ENCODE data around the gene ZNF564.
"Not testable (repeated sequence)": the region's sequence is repeated elsewhere in the genome, so short reads cannot be mapped to it uniquely, and the experiment has no call there.

Gene ZNF564

DNA sequence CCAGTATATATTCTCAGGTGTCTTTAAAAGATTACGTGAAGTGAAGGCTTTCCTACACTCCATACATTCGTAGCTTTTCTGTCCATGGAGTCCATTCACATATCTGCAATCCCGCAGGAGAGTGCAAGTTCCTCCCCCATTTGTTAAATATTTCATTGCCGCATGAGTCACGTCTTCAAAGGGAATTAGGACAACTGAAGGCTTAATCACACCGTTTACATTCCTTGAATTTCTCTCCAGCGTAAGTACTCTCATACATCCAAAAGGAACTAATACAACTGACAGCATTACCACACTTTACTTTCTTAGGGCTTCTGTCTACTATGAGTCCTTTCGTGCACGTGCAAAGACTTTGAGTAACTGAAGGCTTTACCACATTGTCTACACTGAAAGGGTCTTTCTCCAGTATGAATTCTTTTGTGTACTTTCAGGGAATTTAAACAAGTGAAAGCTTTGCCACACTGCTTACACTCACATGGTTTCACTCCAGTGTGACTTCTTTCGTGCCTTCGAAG lies 29.0 kb upstream of the ZNF564 start:
- H3K36me3 ChIP-seq (ENCODE audit: control insufficient read depth, insufficient read depth, low read length): peaks cover 14% of the 10 kb centered on the region
- TF ChIP-seq, protein P1, sequence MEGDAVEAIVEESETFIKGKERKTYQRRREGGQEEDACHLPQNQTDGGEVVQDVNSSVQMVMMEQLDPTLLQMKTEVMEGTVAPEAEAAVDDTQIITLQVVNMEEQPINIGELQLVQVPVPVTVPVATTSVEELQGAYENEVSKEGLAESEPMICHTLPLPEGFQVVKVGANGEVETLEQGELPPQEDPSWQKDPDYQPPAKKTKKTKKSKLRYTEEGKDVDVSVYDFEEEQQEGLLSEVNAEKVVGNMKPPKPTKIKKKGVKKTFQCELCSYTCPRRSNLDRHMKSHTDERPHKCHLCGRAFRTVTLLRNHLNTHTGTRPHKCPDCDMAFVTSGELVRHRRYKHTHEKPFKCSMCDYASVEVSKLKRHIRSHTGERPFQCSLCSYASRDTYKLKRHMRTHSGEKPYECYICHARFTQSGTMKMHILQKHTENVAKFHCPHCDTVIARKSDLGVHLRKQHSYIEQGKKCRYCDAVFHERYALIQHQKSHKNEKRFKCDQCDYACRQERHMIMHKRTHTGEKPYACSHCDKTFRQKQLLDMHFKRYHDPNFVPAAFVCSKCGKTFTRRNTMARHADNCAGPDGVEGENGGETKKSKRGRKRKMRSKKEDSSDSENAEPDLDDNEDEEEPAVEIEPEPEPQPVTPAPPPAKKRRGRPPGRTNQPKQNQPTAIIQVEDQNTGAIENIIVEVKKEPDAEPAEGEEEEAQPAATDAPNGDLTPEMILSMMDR (IDR thresholded peaks at IDR 0.05; ENCODE audit: insufficient read depth, low read length, poor library complexity, severe bottlenecking): no peak
- no peak for DNase-seq (ENCODE audit: extremely low read depth, insufficient read length)

DNA sequence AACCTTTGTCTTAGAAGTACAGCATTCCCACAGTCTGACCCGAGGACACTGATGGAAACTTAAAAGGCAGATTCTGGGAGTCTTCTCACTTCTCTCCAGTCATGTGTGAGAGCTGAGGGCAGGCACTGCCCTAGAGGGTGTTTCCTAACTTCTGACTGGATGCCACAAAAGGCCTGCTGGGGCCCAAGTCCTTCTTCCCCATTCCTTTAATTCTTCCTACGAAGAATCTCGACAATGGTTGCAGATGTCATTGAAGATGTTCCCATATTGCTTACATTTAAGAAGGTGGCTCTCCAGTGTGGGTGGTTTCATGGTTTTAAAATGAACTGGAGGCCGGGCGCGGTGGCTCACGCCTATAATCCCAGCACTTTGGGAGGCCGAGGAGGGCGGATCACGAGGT lies 27.4 kb upstream of the ZNF564 start:
- TF ChIP-seq, protein P1 (IDR thresholded peaks at IDR 0.05; ENCODE audit: insufficient read depth, low read length, poor library complexity, severe bottlenecking): no peak
- H3K36me3 ChIP-seq (ENCODE audit: control insufficient read depth, insufficient read depth, low read length): peaks cover 11% of the 10 kb centered on the region
- no peak overlapping the region for H3K4me3 ChIP-seq (replicated peaks; ENCODE audit: low read depth, low read length)
- no peak for DNase-seq (ENCODE audit: extremely low read depth, insufficient read length)
- H3K27me3 ChIP-seq (replicated peaks; ENCODE audit: control insufficient read depth, insufficient read depth, low read length): no peaks in the 10 kb centered on the region

More for the DNA sequence above, 29.0 kb upstream of the ZNF564 start:
- Histone ChIP-seq H3K4me3 (replicated peaks; ENCODE audit: low read depth, low read length) (no peak overlapping the region), H3K27me3 (replicated peaks; ENCODE audit: control insufficient read depth, insufficient read depth, low read length) (no peaks in the 10 kb centered on the region)

DNA sequence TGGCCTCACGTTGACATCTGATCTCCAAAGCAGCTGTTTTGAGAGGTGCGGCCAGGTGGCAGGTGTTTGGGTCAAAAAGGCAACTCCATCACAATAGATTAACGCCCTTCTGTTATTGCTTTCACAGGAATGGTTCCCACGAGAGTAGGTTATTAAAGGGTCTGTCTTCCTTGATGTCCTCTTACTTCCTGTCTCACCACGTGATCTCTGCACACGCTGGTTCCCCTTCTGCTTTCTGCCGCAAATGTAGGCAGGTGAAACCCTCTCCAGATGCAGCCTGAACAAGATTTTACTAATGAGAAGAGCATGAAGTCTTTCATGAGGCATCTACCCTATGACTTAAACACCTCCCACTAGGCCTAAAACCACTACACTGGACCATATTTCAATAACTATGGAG lies 22.8 kb upstream of the ZNF564 start:
- peaks cover 2% of the 10 kb centered on the region; the same call in 1 of the 2 replicates for H3K36me3 ChIP-seq (ENCODE audit: control insufficient read depth, insufficient read depth, low read length)
- TF ChIP-seq, protein P1 (IDR thresholded peaks at IDR 0.05; ENCODE audit: insufficient read depth, low read length, poor library complexity, severe bottlenecking): no peak
- DNase-seq (ENCODE audit: extremely low read depth, insufficient read length): peak; percentile 46
- H3K27me3 ChIP-seq (replicated peaks; ENCODE audit: control insufficient read depth, insufficient read depth, low read length): no peaks in the 10 kb centered on the region
- H3K4me3 ChIP-seq (replicated peaks; ENCODE audit: low read depth, low read length): no peak overlapping the region

DNA sequence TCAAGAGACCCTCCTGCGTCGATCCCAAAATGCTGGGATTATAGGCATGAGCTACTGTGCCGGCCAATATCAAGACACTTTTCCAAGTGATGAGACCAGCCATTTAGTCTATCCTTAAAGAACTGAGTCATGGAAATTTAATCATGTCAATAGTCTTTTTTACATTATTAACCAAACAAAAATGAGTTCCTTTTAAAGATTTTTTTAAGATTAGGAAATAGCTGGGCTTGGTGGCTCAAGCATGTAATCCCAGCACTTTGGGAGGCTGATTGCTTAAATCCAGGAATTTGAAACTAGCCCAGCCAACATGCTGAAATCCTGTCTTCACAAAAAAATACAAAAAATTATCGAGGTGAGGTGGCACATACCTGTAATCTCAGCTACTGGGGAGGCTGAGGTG lies 16.7 kb upstream of the ZNF564 start:
- H3K4me3 ChIP-seq (replicated peaks; ENCODE audit: low read depth, low read length): no peak overlapping the region
- no peaks in the 10 kb centered on the region for H3K27me3 ChIP-seq (replicated peaks; ENCODE audit: control insufficient read depth, insufficient read depth, low read length)
- TF ChIP-seq, protein P1 (IDR thresholded peaks at IDR 0.05; ENCODE audit: insufficient read depth, low read length, poor library complexity, severe bottlenecking): no peak
- no peaks in the 10 kb centered on the region for H3K36me3 ChIP-seq (ENCODE audit: control insufficient read depth, insufficient read depth, low read length)
- DNase-seq (ENCODE audit: extremely low read depth, insufficient read length): no peak

DNA sequence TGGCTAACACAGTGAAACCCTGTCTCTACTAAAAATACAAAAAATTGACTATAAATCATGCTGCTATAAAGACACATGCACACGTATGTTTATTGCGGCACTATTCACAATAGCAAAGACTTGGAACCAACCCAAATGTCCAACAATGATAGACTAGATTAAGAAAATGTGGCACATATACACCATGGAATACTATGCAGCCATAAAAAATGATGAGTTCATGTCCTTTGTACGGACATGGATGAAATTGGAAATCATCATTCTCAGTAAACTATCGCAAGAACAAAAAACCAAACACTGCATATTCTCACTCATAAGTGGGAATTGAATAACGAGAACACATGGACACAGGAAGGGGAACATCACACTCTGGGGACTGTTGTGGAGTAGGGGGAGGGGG lies 15.1 kb upstream of the ZNF564 start:
- H3K36me3 ChIP-seq (ENCODE audit: control insufficient read depth, insufficient read depth, low read length); H3K4me3 ChIP-seq (replicated peaks; ENCODE audit: low read depth, low read length); H3K27me3 ChIP-seq (replicated peaks; ENCODE audit: control insufficient read depth, insufficient read depth, low read length); DNase-seq (ENCODE audit: extremely low read depth, insufficient read length): not testable (repeated sequence)

DNA sequence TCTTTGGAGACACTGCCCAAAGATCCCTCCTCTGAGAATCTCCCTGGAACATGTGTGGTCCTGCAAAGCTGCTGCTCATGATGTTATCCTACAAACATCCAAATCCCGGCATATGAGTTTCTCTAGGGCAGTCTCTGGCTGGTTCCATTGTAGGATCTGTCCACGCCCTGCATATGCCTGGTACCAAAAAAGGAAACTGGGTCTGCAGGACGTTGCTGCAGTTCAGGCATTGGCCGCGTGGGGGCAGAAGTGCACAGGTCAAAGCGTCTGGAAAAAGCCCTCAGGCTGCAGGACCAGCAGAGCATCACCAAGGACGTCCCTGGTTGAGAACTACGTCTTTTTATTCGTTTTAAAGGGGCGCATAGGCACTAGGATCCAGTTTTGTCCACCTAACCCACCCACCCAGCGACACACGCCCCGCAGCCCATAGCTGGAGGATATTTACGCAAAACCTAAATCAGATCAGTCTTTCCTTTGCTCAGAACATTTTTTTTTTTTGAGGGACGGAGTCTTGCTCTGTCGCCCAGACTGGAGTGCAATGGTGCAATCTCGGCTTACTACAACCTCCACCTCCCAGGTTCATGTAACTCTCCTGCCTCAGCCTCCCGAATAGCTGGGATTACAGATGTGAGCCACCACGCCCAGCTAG lies 12.9 kb upstream of the ZNF564 start:
- TF ChIP-seq, protein P1 (IDR thresholded peaks at IDR 0.05; ENCODE audit: insufficient read depth, low read length, poor library complexity, severe bottlenecking): peak; percentile 97
- H3K36me3 ChIP-seq (ENCODE audit: control insufficient read depth, insufficient read depth, low read length): no peaks in the 10 kb centered on the region
- DNase-seq (ENCODE audit: extremely low read depth, insufficient read length): peak; percentile 78
- H3K4me3 ChIP-seq (replicated peaks; ENCODE audit: low read depth, low read length): no peak overlapping the region
- no peaks in the 10 kb centered on the region for H3K27me3 ChIP-seq (replicated peaks; ENCODE audit: control insufficient read depth, insufficient read depth, low read length)
